ENCODE measurements around the gene CCDC120.
A peak's percentile ranks its signal among the peaks of the same experiment; 100 is the strongest.

CCDC120 gene

DNA sequence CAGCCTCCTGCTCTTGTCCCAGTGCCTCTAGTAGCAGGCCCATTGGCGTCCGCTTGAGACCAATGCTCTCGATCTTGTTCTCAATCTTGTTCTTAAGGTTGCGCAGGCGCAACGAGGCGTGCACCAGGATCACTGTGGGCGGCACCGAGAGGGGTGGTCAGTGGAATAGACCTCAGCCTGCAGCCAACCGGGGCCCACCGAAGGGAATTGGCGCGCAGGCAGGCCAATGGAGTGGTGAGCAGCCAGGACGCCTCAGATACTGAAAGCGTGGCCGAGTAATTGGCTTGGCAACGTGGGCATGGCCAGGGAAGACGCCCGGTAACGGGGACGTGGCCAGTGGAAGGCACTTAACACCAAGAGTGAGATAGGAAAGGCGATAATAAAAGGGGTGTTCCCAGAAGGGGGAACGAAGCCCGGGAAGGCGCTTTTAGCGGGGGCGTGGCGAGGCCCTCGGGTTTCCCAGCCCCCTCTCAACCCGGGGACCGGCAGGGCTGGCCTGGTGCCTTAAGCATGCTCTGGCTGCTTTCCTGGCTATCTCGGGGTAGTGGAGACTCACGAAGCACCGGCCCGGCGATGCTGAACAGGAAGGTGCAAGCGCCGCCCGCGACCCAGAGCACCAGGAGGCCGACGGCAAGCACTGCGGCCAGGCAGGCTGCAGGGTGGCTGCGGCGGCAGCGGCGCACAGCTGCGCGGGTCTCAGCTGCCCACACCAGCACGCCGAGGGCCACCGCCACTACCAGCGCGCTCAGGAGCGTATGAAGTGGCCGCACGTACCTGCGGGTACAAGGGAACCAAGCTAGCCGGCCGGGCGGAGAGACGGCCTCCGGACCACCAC, 13.3 kb downstream of the CCDC120 start:
- no peaks in the 10 kb centered on the region for H3K36me3 ChIP-seq (ENCODE audit: insufficient read depth, low read length)
- H3K9me3 ChIP-seq (ENCODE audit: insufficient read depth, low read depth, low read length): no peaks in the 10 kb centered on the region
- no peaks in the 10 kb centered on the region for H3F3A ChIP-seq (ENCODE audit: low read depth)
- H3K4me2 ChIP-seq (ENCODE audit: low read depth, low read length, poor library complexity, severe bottlenecking): peak overlapping the region; percentile 78
- H3K79me2 ChIP-seq (ENCODE audit: insufficient read depth, low read length): peaks cover 12% of the 10 kb centered on the region; the same call in 1 of the 2 replicates
- no peak overlapping the region for H2AFZ ChIP-seq (ENCODE audit: low read length)
- TF ChIP-seq, protein P1, sequence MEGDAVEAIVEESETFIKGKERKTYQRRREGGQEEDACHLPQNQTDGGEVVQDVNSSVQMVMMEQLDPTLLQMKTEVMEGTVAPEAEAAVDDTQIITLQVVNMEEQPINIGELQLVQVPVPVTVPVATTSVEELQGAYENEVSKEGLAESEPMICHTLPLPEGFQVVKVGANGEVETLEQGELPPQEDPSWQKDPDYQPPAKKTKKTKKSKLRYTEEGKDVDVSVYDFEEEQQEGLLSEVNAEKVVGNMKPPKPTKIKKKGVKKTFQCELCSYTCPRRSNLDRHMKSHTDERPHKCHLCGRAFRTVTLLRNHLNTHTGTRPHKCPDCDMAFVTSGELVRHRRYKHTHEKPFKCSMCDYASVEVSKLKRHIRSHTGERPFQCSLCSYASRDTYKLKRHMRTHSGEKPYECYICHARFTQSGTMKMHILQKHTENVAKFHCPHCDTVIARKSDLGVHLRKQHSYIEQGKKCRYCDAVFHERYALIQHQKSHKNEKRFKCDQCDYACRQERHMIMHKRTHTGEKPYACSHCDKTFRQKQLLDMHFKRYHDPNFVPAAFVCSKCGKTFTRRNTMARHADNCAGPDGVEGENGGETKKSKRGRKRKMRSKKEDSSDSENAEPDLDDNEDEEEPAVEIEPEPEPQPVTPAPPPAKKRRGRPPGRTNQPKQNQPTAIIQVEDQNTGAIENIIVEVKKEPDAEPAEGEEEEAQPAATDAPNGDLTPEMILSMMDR (conservative IDR thresholded peaks at IDR 0.05; ENCODE audit: low read length): no peak
- no peak for TF ChIP-seq EZH2phosphoT487 (IDR thresholded peaks at IDR 0.05; ENCODE audit: borderline replicate concordance)
- H3K4me3 ChIP-seq (ENCODE audit: low read length, poor library complexity, severe bottlenecking): no peak overlapping the region
- H3K4me1 ChIP-seq (ENCODE audit: insufficient read depth, low read length, poor library complexity, severe bottlenecking): peaks cover 2% of the 10 kb centered on the region
- H3K9ac ChIP-seq (ENCODE audit: low read depth, low read length, poor library complexity, severe bottlenecking): no peak overlapping the region
- H3K27me3 ChIP-seq (ENCODE audit: insufficient read depth, low read length, poor library complexity, severe bottlenecking): no peaks in the 10 kb centered on the region
- no peaks in the 10 kb centered on the region for H3K9me2 ChIP-seq (replicated peaks; ENCODE audit: low read depth, low read length)
- H4K20me1 ChIP-seq (ENCODE audit: insufficient read depth, low read length, poor library complexity, severe bottlenecking): no peaks in the 10 kb centered on the region

DNA sequence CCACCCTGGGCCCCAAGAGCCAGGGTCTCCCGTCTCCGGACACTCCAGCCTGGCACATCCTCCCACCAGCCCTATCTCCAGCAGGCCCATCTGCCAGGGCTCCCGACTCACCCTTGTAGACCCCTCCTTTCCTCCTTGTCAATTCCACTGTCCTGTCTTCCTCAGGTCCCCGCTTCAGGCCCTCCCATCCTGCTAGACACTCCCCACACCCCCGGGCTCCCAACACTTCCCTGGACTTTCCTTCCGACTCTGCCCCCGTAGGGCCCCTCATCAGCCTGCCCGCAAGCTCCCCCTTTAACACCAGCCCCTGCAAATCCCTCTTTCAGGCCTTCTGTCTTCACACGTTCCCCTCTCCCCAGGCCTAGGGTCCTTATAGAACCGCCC, 13.9 kb downstream of the CCDC120 start:
- H3K9me2 ChIP-seq (replicated peaks; ENCODE audit: low read depth, low read length): no peaks in the 10 kb centered on the region

DNA sequence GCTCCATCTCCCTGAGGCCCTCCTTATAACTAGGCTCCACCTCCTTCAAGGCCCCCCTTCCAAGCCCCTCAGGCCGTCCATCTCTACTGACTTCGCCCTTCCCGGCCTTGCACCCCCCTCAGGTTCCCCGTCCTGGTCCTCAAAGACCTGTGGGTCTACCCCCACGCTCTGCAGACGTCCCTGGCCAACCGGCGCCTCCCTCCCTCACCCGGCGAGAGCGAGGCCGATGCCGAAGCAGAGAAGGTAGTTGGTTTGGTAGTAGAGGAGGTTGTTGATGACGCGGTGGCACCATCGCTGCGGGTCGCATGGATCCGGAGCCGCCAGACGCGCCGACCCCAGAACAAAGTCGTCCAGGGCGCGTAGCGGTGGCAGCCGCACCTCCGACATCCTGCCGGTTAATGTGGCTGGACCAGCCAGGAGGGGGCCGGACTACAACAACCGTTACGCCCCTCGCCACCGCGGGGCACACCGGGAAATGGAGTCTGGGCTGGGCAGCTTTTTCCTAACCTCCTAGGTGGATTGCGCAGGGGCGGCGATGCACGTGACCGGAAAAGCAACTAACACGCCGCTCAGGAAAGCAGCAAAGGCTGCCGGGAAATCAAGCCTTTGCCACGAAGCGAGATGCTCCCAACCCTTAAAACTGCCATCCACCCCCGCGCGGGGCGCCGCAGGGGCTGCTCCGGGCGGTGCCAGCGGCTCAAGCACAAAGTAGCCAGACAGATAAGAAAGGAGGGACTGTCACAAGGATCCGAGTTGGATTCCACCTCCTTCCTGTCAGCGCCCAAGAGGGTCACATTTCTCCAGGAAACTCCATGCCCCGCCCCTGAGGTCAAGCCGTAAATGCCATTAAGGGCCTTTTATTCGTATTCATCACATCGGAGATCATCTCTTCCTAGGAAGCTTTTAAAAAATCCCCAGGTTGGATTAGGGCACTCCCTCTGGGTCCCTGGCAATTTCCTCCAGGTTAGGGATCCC, 15.1 kb downstream of the CCDC120 start, which contains the start of gene PRAF2:
Gene PRAF2, minus strand, starts transcription at position 402 of the 975 bp plus-strand sequence. Its CDS starts 15 bp downstream, at position 387.
- peak within 1 kb of the TSS; percentile 78 for H3K4me2 ChIP-seq (ENCODE audit: low read depth, low read length, poor library complexity, severe bottlenecking)

More for the DNA sequence above, 13.9 kb downstream of the CCDC120 start:
- H3F3A ChIP-seq (ENCODE audit: low read depth): no peaks in the 10 kb centered on the region
- H3K9ac ChIP-seq (ENCODE audit: low read depth, low read length, poor library complexity, severe bottlenecking): peak overlapping the region; percentile 83
- H3K36me3 ChIP-seq (ENCODE audit: insufficient read depth, low read length): no peaks in the 10 kb centered on the region
- TF ChIP-seq, protein P1 (conservative IDR thresholded peaks at IDR 0.05; ENCODE audit: low read length): no peak
- no peak for TF ChIP-seq EZH2phosphoT487 (IDR thresholded peaks at IDR 0.05; ENCODE audit: borderline replicate concordance)
- no peak overlapping the region for H2AFZ ChIP-seq (ENCODE audit: low read length)
- peak overlapping the region; percentile 96 for H3K4me3 ChIP-seq (ENCODE audit: low read length, poor library complexity, severe bottlenecking)
- no peaks in the 10 kb centered on the region for H4K20me1 ChIP-seq (ENCODE audit: insufficient read depth, low read length, poor library complexity, severe bottlenecking)
- H3K79me2 ChIP-seq (ENCODE audit: insufficient read depth, low read length): peaks cover 12% of the 10 kb centered on the region; the same call in 1 of the 2 replicates
- peak overlapping the region; percentile 78 for H3K4me2 ChIP-seq (ENCODE audit: low read depth, low read length, poor library complexity, severe bottlenecking)
- H3K27me3 ChIP-seq (ENCODE audit: insufficient read depth, low read length, poor library complexity, severe bottlenecking): no peaks in the 10 kb centered on the region
- H3K9me3 ChIP-seq (ENCODE audit: insufficient read depth, low read depth, low read length): no peaks in the 10 kb centered on the region
- H3K4me1 ChIP-seq (ENCODE audit: insufficient read depth, low read length, poor library complexity, severe bottlenecking): peaks cover 2% of the 10 kb centered on the region

More for the DNA sequence above, 15.1 kb downstream of the CCDC120 start, which contains the start of gene PRAF2:
- Histone ChIP-seq H3K79me2 (ENCODE audit: insufficient read depth, low read length) (peaks cover 12% of the 10 kb centered on the region; the same call in 1 of the 2 replicates), H3K9ac (ENCODE audit: low read depth, low read length, poor library complexity, severe bottlenecking) (peak within 1 kb of the TSS; percentile 83), H3K4me1 (ENCODE audit: insufficient read depth, low read length, poor library complexity, severe bottlenecking) (peaks cover 2% of the 10 kb centered on the region), H3K36me3 (ENCODE audit: insufficient read depth, low read length) (no peaks in the 10 kb centered on the region), H3F3A (ENCODE audit: low read depth) (no peaks in the 10 kb centered on the region), H3K27me3 (ENCODE audit: insufficient read depth, low read length, poor library complexity, severe bottlenecking) (no peaks in the 10 kb centered on the region), H2AFZ (ENCODE audit: low read length) (peak within 1 kb of the TSS; percentile 93), H3K9me2 (replicated peaks; ENCODE audit: low read depth, low read length) (no peaks in the 10 kb centered on the region), H3K9me3 (ENCODE audit: insufficient read depth, low read depth, low read length) (no peaks in the 10 kb centered on the region), H4K20me1 (ENCODE audit: insufficient read depth, low read length, poor library complexity, severe bottlenecking) (no peaks in the 10 kb centered on the region), H3K4me3 (ENCODE audit: low read length, poor library complexity, severe bottlenecking) (peak within 1 kb of the TSS; percentile 96)
- TF ChIP-seq, protein P1 (conservative IDR thresholded peaks at IDR 0.05; ENCODE audit: low read length): no peak
- no peak for TF ChIP-seq EZH2phosphoT487 (IDR thresholded peaks at IDR 0.05; ENCODE audit: borderline replicate concordance)
